Measurements from ENCODE around the gene YTHDC2. TPM values are rescaled to one million over a fixed set of nuclear protein-coding genes. Genes with fewer than 3 reads are reported as not detected.
A peak's percentile ranks its signal among the peaks of the same experiment; 100 is the strongest.
"Not testable (repeated sequence)": the region's sequence is repeated elsewhere in the genome, so short reads cannot be mapped to it uniquely, and the experiment has no call there.

Gene YTHDC2
- total RNA-seq, 1 experiment from 2014 or later: 23.3 TPM

DNA sequence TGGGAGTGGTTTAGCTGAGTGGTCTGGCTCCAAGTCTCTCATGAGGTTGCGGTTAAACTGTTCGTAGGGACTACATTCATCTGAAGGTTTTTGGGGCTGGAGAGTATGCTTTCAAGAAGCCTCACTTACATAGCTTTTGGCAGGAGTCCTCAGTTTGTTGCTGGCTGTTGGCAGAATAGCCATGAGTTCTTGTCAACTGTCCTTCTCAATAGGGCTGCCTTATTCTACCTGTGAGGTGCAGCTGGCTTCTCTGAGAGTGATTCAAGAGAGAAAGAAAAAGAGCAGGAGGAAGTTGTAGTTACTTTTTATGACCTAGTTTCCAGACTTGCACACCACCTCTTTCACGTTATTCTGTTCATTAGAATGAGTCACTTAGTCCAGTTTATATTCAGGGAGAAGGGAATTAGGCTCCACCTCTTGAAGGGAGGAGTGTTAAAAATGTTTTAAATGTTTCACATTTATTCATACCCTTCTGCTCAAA, 33.2 kb downstream of the YTHDC2 start:
- H3K27ac ChIP-seq: no peak overlapping the region
- no peaks in the 10 kb centered on the region for H3K4me1 ChIP-seq
- no peak overlapping the region for H3K4me3 ChIP-seq
- H3K9me3 ChIP-seq (replicated peaks): no peaks in the 10 kb centered on the region
- no peak for DNase-seq
- H3K27me3 ChIP-seq: no peaks in the 10 kb centered on the region
- peaks cover 57% of the 10 kb centered on the region for H3K36me3 ChIP-seq

DNA sequence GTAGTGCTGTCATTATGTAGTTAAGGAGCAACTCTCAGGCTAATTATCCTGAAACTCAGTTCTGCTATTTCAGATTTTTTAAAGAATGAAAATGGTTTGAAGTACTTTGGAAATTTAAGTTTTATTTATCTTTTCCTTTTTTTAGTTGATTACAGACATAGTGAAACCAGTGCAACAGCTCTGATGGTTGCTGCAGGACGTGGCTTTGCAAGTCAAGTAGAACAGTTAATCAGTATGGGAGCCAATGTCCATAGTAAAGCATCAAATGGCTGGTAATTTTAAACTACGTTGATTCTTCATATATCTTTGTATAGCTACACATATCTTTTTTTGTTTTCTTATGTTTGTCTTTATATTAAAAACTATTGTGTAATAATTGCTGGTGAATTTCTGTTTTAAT, 34.9 kb downstream of the YTHDC2 start:
- Histone ChIP-seq H3K36me3 (peaks cover 59% of the 10 kb centered on the region), H3K9me3 (replicated peaks) (no peaks in the 10 kb centered on the region), H3K4me3 (no peak overlapping the region), H3K27me3 (no peaks in the 10 kb centered on the region), H3K4me1 (no peaks in the 10 kb centered on the region), H3K27ac (no peak overlapping the region)
- DNase-seq: no peak

DNA sequence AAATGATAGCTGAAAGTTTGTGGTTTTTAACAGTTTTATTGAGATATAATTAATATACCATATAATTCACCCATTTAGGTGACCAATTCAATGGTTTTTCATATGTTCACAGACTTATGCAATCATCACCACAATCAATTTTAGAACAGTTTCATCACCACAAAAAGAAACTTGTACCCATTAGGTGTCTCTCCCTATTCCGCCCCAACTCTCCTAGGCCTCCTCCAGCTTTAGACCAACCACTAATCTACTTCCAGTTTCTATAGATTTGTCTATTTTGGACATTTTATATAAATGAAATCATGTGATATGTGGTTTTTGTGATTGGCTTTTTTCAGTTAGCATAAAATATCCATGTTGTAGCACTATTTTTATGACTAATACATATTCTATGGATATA, 38.6 kb downstream of the YTHDC2 start:
- no peaks in the 10 kb centered on the region for H3K27me3 ChIP-seq

GRCh38 chr5:113552620-113553019, 39.1 kb downstream of the YTHDC2 start:
- H3K36me3 ChIP-seq: peaks cover 54% of the 10 kb centered on the region
- H3K27me3 ChIP-seq: no peaks in the 10 kb centered on the region
- H3K27ac ChIP-seq: no peak overlapping the region
- no peak overlapping the region for H3K4me3 ChIP-seq
- H3K4me1 ChIP-seq: no peaks in the 10 kb centered on the region
- H3K9me3 ChIP-seq (replicated peaks): no peaks in the 10 kb centered on the region
- DNase-seq: no peak

More for the DNA sequence above, 38.6 kb downstream of the YTHDC2 start:
- Histone ChIP-seq H3K4me3 (no peak overlapping the region), H3K36me3 (peaks cover 56% of the 10 kb centered on the region), H3K27ac (no peak overlapping the region), H3K9me3 (replicated peaks) (no peaks in the 10 kb centered on the region), H3K4me1 (no peaks in the 10 kb centered on the region)
- DNase-seq: no peak

DNA sequence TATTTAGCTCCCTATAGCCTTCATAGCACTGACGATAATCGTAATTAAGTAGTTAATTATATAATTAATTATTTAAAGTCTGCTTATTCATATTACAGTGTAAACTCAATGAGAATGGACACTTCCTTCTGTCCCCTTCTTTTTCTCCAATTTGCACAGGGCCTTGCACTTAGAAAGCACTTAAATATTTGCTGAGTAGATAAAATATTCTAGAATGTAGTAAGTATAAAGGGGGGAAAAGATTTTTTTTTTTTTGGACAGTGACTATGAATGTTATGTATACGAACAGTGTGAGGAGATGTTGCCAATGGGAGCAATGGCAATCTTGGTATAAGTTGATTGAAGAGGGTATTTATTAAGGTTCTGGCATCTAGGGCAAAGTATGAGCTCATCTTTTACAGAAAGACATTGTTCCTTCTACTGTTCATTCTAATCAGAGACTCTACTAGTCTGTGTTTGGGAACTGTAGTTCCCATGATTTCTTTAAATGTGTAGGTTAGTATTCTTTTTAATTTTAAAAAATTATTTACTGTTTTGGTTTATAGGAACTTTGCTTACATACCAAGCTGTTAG, 49.4 kb downstream of the YTHDC2 start:
- no peak for DNase-seq
- H3K27me3 ChIP-seq: no peaks in the 10 kb centered on the region
- no peaks in the 10 kb centered on the region for H3K9me3 ChIP-seq (replicated peaks)
- H3K36me3 ChIP-seq: peaks cover 52% of the 10 kb centered on the region
- H3K4me1 ChIP-seq: no peaks in the 10 kb centered on the region
- no peak overlapping the region for H3K27ac ChIP-seq
- H3K4me3 ChIP-seq: no peak overlapping the region

DNA sequence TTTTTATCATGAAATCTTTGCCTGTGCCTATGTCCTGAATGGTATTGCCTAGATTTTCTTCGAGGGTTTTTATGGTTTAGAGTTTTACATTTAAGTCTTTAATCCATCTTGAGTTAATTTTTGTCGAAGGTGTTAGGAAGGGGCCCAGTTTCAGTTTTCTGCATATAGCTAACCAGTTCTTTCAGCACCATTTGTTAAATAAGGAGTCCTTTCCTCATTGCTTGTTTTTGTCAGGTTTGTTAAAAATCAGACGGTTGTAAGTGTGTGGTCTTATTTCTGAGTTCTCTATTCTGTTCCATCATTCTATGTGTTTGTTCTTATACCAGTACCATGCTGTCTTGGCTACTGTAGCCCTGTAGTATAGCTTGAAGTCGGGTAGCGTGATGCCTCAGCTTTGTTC, 55.9 kb downstream of the YTHDC2 start:
- Histone ChIP-seq H3K27me3 (no peaks in the 10 kb centered on the region), H3K27ac (no peak overlapping the region), H3K36me3 (peaks cover 54% of the 10 kb centered on the region), H3K9me3 (replicated peaks) (peaks cover 6% of the 10 kb centered on the region; the same call in 1 of the 2 replicates), H3K4me3 (no peak overlapping the region), H3K4me1 (no peaks in the 10 kb centered on the region)
- DNase-seq: no peak

DNA sequence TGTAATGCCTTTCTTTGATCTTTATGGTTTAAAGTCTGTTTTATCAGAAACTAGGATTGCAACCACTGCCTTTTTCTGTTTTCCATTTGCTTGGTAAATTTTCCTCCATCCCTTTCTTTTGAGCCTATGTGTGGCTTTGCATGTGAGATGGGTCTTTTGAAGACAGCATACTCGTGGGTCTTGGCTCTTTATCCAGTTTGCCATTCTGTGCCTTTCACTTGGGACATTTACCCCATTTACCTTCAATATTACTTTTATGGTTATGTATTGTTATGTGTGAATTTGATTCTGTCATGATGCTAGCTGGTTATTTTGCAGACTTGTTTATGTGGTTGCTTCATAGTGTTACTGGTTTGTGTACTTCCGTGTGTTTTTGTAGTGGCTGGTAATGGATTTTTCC, 59.2 kb downstream of the YTHDC2 start:
- peaks cover 6% of the 10 kb centered on the region; the same call in 1 of the 2 replicates for H3K9me3 ChIP-seq (replicated peaks)
- H3K27me3 ChIP-seq: no peaks in the 10 kb centered on the region
- H3K4me3 ChIP-seq: no peak overlapping the region
- no peak overlapping the region for H3K27ac ChIP-seq
- DNase-seq: no peak
- peaks cover 49% of the 10 kb centered on the region for H3K36me3 ChIP-seq
- no peaks in the 10 kb centered on the region for H3K4me1 ChIP-seq

- no peak overlapping the region for H3K4me3 ChIP-seq
- H3K27me3 ChIP-seq: no peaks in the 10 kb centered on the region
- no peaks in the 10 kb centered on the region for H3K4me1 ChIP-seq
- DNase-seq: peak; percentile 11 to 19
- no peak overlapping the region for H3K27ac ChIP-seq
- peaks cover 38% of the 10 kb centered on the region for H3K36me3 ChIP-seq
- peaks cover 6% of the 10 kb centered on the region; the same call in 1 of the 2 replicates for H3K9me3 ChIP-seq (replicated peaks)
Observed at GRCh38 chr5:113574417-113574816, 60.9 kb downstream of the YTHDC2 start.

DNA sequence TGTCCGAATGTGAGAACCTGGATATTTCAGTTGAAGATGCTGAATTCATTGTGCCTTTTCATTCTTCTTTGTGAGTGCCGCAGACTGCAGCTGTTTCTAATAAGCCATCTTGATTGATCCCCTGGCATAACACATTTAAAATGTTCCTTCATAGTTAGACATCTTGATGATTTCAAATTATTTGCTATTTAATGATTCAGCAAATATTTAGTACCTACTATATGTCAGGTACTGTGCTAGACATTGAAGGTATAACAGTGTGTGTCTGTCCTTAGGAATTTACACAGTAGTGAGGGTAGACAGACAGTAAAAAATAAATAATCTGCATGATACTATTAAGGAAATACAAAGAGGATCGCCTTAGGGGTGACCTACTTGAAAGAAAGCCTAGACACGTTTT, 61.6 kb downstream of the YTHDC2 start:
- peaks cover 6% of the 10 kb centered on the region; the same call in 1 of the 2 replicates for H3K9me3 ChIP-seq (replicated peaks)
- peaks cover 37% of the 10 kb centered on the region for H3K36me3 ChIP-seq
- H3K27ac ChIP-seq: no peak overlapping the region
- DNase-seq: no peak
- H3K4me3 ChIP-seq: no peak overlapping the region
- H3K4me1 ChIP-seq: no peaks in the 10 kb centered on the region
- H3K27me3 ChIP-seq: no peaks in the 10 kb centered on the region

- Histone ChIP-seq H3K36me3 (peaks cover 36% of the 10 kb centered on the region), H3K9me3 (replicated peaks) (no peaks in the 10 kb centered on the region), H3K27me3 (no peaks in the 10 kb centered on the region), H3K4me1 (no peaks in the 10 kb centered on the region), H3K27ac (no peak overlapping the region), H3K4me3 (no peak overlapping the region)
- no peak for DNase-seq
Observed at GRCh38 chr5:113578091-113578490, 64.6 kb downstream of the YTHDC2 start.

DNA sequence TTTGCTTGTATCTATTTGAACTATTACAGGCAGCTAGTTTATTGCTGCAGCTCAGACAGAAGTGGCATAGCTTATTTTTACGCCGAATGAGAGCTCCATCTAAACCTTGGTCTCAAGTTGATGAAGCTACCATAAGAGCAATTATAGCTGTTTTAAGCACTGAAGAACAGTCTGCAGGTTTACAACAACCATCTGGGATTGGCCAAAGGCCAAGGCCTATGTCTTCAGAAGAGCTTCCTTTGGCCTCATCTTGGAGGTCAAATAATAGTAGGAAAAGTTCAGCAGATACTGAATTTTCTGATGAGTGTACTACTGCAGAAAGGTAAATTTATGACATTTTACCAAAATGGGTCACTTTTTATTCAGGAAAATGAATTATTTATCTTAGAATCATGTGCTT, 67.9 kb downstream of the YTHDC2 start:
- no peak for DNase-seq
- peaks cover 24% of the 10 kb centered on the region for H3K36me3 ChIP-seq

GRCh38 chr5:113598150-113598549, 84.7 kb downstream of the YTHDC2 start:
- Histone ChIP-seq H3K36me3 (peaks cover 11% of the 10 kb centered on the region), H3K27ac (no peak overlapping the region), H3K4me3 (no peak overlapping the region), H3K4me1 (no peaks in the 10 kb centered on the region), H3K9me3 (replicated peaks) (no peaks in the 10 kb centered on the region), H3K27me3 (no peaks in the 10 kb centered on the region)
- no peak for DNase-seq

More for the DNA sequence above, 67.9 kb downstream of the YTHDC2 start:
- H3K4me3 ChIP-seq: no peak overlapping the region
- no peaks in the 10 kb centered on the region for H3K9me3 ChIP-seq (replicated peaks)
- H3K27me3 ChIP-seq: no peaks in the 10 kb centered on the region
- no peak overlapping the region for H3K27ac ChIP-seq
- H3K4me1 ChIP-seq: no peaks in the 10 kb centered on the region

- DNase-seq: no peak
- no peaks in the 10 kb centered on the region for H3K4me1 ChIP-seq
Observed at GRCh38 chr5:113598926-113599325, 85.4 kb downstream of the YTHDC2 start.

DNA sequence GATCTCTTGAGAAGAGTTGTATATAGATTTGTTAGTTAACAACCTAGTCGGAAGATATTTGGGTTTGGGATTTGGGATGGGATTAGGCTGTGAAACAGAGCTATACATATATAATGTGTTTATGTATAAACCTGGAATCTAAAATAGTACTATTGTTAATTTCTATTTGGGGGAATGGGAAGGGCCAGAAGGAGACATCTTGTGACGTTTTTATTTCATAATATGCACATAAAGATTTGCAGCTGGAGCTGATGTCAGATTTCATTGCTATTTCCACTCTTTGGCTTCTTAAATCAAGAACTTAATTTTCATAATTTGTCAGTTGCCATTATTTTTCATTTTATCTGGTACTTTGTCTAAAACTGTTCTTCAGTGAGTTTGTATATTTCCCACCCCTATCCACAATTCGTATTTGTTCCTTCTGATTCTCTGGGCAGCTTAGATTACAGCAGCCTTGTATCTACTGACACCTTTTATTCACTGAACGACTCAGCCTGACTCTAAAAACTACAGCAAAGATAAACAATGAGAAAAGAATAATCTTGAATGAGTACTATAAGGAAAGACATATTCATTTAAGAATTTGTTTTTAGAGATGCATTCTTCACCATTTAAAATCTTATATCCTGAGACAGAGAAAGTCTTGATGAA, 86.9 kb downstream of the YTHDC2 start:
- Histone ChIP-seq H3K4me1 (no peaks in the 10 kb centered on the region), H3K36me3 (no peaks in the 10 kb centered on the region; the same call in 1 of the 2 replicates), H3K9me3 (replicated peaks) (no peaks in the 10 kb centered on the region), H3K4me3 (no peak overlapping the region), H3K27me3 (no peaks in the 10 kb centered on the region), H3K27ac (no peak overlapping the region)
- no peak for DNase-seq

More at GRCh38 chr5:113598926-113599325, 85.4 kb downstream of the YTHDC2 start:
- Histone ChIP-seq H3K9me3 (replicated peaks) (no peaks in the 10 kb centered on the region), H3K27ac (no peak overlapping the region), H3K27me3 (no peaks in the 10 kb centered on the region), H3K36me3 (peaks cover 4% of the 10 kb centered on the region), H3K4me3 (no peak overlapping the region)

DNA sequence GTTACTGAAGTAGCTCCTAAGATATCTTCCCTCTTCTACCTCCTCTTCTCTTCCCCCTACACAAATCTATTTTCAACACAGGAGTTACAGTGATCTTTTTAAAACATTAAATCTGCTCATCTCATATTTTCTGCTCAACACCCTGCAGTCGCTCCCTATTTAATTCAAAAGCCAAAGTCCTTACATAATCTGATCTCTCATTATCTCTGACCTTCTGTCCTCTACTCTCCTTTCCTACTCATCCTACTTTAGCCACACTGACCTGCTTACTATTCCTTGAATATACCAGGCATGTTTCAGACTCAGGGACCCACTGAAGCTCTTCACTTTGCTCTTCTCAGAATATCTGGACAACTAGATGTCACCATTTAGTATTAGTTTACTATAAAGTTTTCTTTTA, 87.9 kb downstream of the YTHDC2 start:
- no peaks in the 10 kb centered on the region for H3K4me1 ChIP-seq
- no peak overlapping the region for H3K4me3 ChIP-seq
- H3K27me3 ChIP-seq: no peaks in the 10 kb centered on the region
- H3K36me3 ChIP-seq: no peaks in the 10 kb centered on the region; the same call in 1 of the 2 replicates
- no peak overlapping the region for H3K27ac ChIP-seq
- no peaks in the 10 kb centered on the region for H3K9me3 ChIP-seq (replicated peaks)
- DNase-seq: no peak

GRCh38 chr5:113603246-113603645, 89.8 kb downstream of the YTHDC2 start:
- not testable (repeated sequence) for H3K36me3 ChIP-seq; H3K4me1 ChIP-seq; H3K27me3 ChIP-seq; H3K9me3 ChIP-seq (replicated peaks); H3K27ac ChIP-seq; DNase-seq; H3K4me3 ChIP-seq
